Neural progenitor cell (in vitro differentiated cells): ENCODE data around the gene NMBR. TPM values are rescaled to one million over a fixed set of nuclear protein-coding genes. Genes with fewer than 3 reads are reported as not detected.

Source experiments
- DNase-seq: peaks from one replicate; pipeline ENCODE4 v3.0.0-alpha.2; 2016; ENCODE audit warnings: low spot score
- H2AFZ ChIP-seq: fragments of 200-600 bp; sonication (generic); replicated peaks from 2 replicates; pipeline ENCODE4 v1.6.1; 2016; ENCODE audit warnings: antibody characterized with exemption
- H3F3A ChIP-seq: fragments of 200-600 bp; sonication (generic); 2 replicates; pipeline ENCODE4 v1.6.1; 2016; ENCODE audit warnings: antibody characterized with exemption, low read depth
- H3K27ac ChIP-seq: fragments of 200-600 bp; sonication (generic); 2 replicates; pipeline ENCODE4 v1.5.1; 2016; ENCODE audit warnings: mild to moderate bottlenecking
- H3K27me3 ChIP-seq: fragments of 200-600 bp; sonication (generic); 2 replicates; pipeline ENCODE4 v1.6.1; 2016; ENCODE audit warnings: mild to moderate bottlenecking, moderate library complexity
- H3K36me3 ChIP-seq: fragments of 200-600 bp; sonication (generic); 2 replicates; pipeline ENCODE4 v1.5.1; 2016
- H3K4me1 ChIP-seq: fragments of 200-600 bp; sonication (generic); 2 replicates; pipeline ENCODE4 v1.6.1; 2016; ENCODE audit warnings: mixed run types
- H3K4me2 ChIP-seq: fragments of 200-600 bp; sonication (generic); 2 replicates; pipeline ENCODE4 v1.6.1; 2016
- H3K4me3 ChIP-seq: fragments of 200-600 bp; sonication (generic); 2 replicates; pipeline ENCODE4 v1.5.1; 2016
- H3K79me2 ChIP-seq: fragments of 200-600 bp; sonication (generic); 2 replicates; pipeline ENCODE4 v1.6.1; 2016; ENCODE audit warnings: low read depth
- H3K9ac ChIP-seq: fragments of 200-600 bp; sonication (generic); 2 replicates; pipeline ENCODE4 v1.6.1; 2016
- H3K9me3 ChIP-seq: fragments of 200-600 bp; sonication (generic); 2 replicates; pipeline ENCODE4 v1.5.1; 2016; ENCODE audit warnings: low read depth
- H4K20me1 ChIP-seq: fragments of 200-600 bp; sonication (generic); 2 replicates; pipeline ENCODE4 v1.6.1; 2016; ENCODE audit warnings: low read depth
- H3K27ac Mint-ChIP-seq: 3 replicates; pipeline ENCODE4 v1.8.0; 2021; ENCODE audit warnings: mixed read lengths
- H3K27me3 Mint-ChIP-seq: 2 replicates; pipeline ENCODE4 v1.8.0; 2022; ENCODE audit warnings: low read depth, mild to moderate bottlenecking, inconsistent platforms, moderate library complexity, mixed read lengths; ENCODE audit not compliant: insufficient read depth
- H3K36me3 Mint-ChIP-seq: 3 replicates; pipeline ENCODE4 v1.8.0; 2021; ENCODE audit warnings: mixed read lengths
- H3K4me1 Mint-ChIP-seq: 3 replicates; pipeline ENCODE4 v1.8.0; 2021; ENCODE audit warnings: mixed read lengths
- H3K4me3 Mint-ChIP-seq: 3 replicates; pipeline ENCODE4 v1.8.0; 2021; ENCODE audit warnings: mild to moderate bottlenecking, moderate library complexity, mixed read lengths
- H3K9me3 Mint-ChIP-seq: 3 replicates; pipeline ENCODE4 v1.8.0; 2020; ENCODE audit warnings: mixed read lengths
- EZH2 ChIP-seq: fragments of 200-600 bp; sonication (generic); IDR thresholded peaks from 2 replicates; pipeline ENCODE4 v1.6.1; 2017; ENCODE audit warnings: antibody characterized with exemption, mild to moderate bottlenecking, moderate library complexity
- EZH2phosphoT487 ChIP-seq: fragments of 200-600 bp; sonication (generic); IDR thresholded peaks from 2 replicates; pipeline ENCODE4 v1.6.1; 2017; ENCODE audit warnings: antibody characterized with exemption
- total RNA-seq: library from RNA; depleted of rRNA; stranded (reverse); fragments of >200 nt; gene quantifications from 2 replicates; pipeline ENCODE4 v1.2.3, GENCODE V29; 2015; ENCODE audit warnings: low replicate concordance
- TF ChIP-seq, protein P1 (sequence below): fragments of 200-600 bp; sonication (generic); IDR thresholded peaks from 2 replicates; pipeline ENCODE4 v1.5.1; 2017; ENCODE audit warnings: antibody characterized with exemption, mild to moderate bottlenecking

The NMBR gene
- total RNA-seq, 1 donor from 2014 or later, result not detected

DNA sequence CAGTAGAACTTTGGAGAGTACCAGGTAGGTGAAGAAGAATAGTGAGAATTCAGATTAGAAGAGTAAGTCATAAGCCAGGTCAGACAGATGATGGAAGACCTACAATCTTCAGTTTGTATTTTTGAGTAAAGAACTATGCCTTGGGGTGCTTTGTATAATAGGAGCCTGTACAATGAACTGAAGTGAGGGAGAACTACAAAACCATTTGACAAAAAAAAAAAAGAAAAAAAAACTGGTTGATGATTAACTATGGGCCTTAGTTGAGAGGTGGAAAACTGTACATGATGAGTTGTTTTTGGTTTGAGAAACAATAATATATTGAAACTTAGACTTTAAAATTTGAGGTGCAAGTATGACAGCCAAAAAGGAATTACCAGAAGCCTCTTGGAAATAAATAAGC lies 25.8 kb upstream of the NMBR start:
- Histone ChIP-seq H3K4me1 (no peaks in the 10 kb centered on the region), H3K9ac (no peak overlapping the region), H3K9me3 (no peaks in the 10 kb centered on the region), H3K79me2 (no peaks in the 10 kb centered on the region), H3K27ac (no peak overlapping the region), H3K36me3 (peaks cover 12% of the 10 kb centered on the region), H4K20me1 (no peaks in the 10 kb centered on the region), H3K4me3 (no peak overlapping the region), H3K4me2 (no peak overlapping the region), H2AFZ (no peak overlapping the region), H3K27me3 (no peaks in the 10 kb centered on the region), H3F3A (no peaks in the 10 kb centered on the region)
- Mint-ChIP-seq H3K9me3 (no peaks in the 10 kb centered on the region), H3K27ac (no peak overlapping the region), H3K27me3 (no peaks in the 10 kb centered on the region), H3K4me3 (no peak overlapping the region), H3K4me1 (no peaks in the 10 kb centered on the region), H3K36me3 (peaks cover 20% of the 10 kb centered on the region)
- no peak for DNase-seq
- TF ChIP-seq, protein P1, sequence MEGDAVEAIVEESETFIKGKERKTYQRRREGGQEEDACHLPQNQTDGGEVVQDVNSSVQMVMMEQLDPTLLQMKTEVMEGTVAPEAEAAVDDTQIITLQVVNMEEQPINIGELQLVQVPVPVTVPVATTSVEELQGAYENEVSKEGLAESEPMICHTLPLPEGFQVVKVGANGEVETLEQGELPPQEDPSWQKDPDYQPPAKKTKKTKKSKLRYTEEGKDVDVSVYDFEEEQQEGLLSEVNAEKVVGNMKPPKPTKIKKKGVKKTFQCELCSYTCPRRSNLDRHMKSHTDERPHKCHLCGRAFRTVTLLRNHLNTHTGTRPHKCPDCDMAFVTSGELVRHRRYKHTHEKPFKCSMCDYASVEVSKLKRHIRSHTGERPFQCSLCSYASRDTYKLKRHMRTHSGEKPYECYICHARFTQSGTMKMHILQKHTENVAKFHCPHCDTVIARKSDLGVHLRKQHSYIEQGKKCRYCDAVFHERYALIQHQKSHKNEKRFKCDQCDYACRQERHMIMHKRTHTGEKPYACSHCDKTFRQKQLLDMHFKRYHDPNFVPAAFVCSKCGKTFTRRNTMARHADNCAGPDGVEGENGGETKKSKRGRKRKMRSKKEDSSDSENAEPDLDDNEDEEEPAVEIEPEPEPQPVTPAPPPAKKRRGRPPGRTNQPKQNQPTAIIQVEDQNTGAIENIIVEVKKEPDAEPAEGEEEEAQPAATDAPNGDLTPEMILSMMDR, result no peak

DNA sequence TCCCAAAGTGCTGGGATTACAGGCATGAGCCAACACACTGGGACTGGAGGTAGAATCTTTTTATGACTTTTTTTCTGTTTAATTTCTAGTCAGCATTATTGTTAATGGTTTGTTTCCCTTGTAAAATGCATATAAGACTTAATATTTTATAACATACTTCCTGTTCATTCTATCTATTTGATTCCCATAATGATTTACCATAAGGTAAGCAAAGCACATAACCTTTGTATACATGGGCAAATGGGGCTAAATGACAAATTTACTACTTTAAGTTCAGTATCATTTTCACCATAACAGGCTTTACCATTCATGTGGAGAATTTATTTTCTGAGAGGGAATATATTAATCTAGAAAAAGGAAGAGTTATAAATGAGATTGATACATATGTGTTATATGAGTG lies 24.4 kb upstream of the NMBR start:
- Histone ChIP-seq H2AFZ (no peak overlapping the region), H3K27me3 (no peaks in the 10 kb centered on the region), H3K79me2 (no peaks in the 10 kb centered on the region), H3K9ac (no peak overlapping the region), H3K4me2 (no peak overlapping the region), H4K20me1 (no peaks in the 10 kb centered on the region), H3K36me3 (peaks cover 12% of the 10 kb centered on the region), H3K4me3 (no peak overlapping the region), H3F3A (no peaks in the 10 kb centered on the region), H3K27ac (no peak overlapping the region), H3K9me3 (no peaks in the 10 kb centered on the region), H3K4me1 (no peaks in the 10 kb centered on the region)
- Mint-ChIP-seq H3K27me3 (no peaks in the 10 kb centered on the region), H3K9me3 (no peaks in the 10 kb centered on the region), H3K4me3 (no peak overlapping the region), H3K36me3 (peaks cover 17% of the 10 kb centered on the region), H3K27ac (no peak overlapping the region), H3K4me1 (no peaks in the 10 kb centered on the region)
- TF ChIP-seq EZH2phosphoT487 (no peak), EZH2 (no peak)
- TF ChIP-seq, protein P1, result no peak
- DNase-seq, result no peak

DNA sequence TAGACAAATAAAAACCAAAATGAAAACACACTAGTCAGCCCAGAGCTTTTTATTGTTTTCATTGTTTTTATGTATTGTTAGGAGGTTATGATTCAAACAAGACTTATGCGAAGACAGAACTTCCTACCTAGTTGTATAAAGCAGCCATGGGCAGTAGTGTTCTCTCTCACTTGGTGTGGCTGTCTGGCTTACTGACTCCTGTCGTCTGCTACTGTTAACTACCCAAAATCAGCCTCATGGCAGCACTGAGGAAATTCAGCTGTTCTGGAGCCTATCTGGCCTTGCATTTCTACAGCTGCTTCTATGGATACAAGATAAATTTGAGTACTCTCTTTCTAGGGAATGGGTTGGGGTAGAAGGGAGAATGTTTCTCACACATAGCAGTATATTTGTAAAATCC lies 20.6 kb upstream of the NMBR start:
- Histone ChIP-seq H3K27ac (no peak overlapping the region), H3K9ac (no peak overlapping the region), H3F3A (no peaks in the 10 kb centered on the region), H3K4me2 (no peak overlapping the region), H3K4me3 (no peak overlapping the region), H3K79me2 (peaks cover 32% of the 10 kb centered on the region), H3K27me3 (no peaks in the 10 kb centered on the region), H3K4me1 (no peaks in the 10 kb centered on the region), H2AFZ (no peak overlapping the region), H3K9me3 (no peaks in the 10 kb centered on the region), H4K20me1 (peaks cover 11% of the 10 kb centered on the region), H3K36me3 (peaks cover 12% of the 10 kb centered on the region)
- DNase-seq, result no peak
- Mint-ChIP-seq H3K36me3 (peaks cover 5% of the 10 kb centered on the region), H3K4me3 (no peak overlapping the region), H3K4me1 (no peaks in the 10 kb centered on the region), H3K9me3 (no peaks in the 10 kb centered on the region), H3K27ac (no peak overlapping the region), H3K27me3 (no peaks in the 10 kb centered on the region)
- no peak for TF ChIP-seq EZH2phosphoT487
- no peak for TF ChIP-seq EZH2
- TF ChIP-seq, protein P1, result no peak

DNA sequence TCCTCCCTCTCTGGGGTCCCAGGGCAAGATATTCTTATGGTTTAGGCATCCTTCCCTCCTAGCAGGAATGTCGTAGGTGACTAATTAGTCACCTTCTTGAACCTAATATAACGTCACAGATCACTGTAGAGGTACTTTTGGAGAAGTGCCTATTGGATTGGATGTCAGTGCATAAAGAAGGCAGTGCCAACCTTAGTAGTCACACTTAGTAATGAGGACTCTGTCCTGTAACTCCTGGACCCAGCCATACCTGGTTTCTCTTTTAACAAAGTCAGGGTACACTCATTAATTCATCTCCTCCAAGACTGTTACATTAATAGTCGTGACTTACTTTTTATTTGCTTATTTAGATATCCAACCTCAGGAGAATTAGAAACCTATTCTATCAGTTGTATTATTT lies 20.1 kb upstream of the NMBR start:
- Histone ChIP-seq H3K36me3 (peaks cover 12% of the 10 kb centered on the region), H3K4me3 (no peak overlapping the region), H3K4me1 (no peaks in the 10 kb centered on the region), H2AFZ (no peak overlapping the region), H4K20me1 (peaks cover 13% of the 10 kb centered on the region), H3K4me2 (no peak overlapping the region), H3K9me3 (no peaks in the 10 kb centered on the region), H3K27ac (no peak overlapping the region), H3F3A (no peaks in the 10 kb centered on the region), H3K79me2 (peaks cover 36% of the 10 kb centered on the region), H3K27me3 (no peaks in the 10 kb centered on the region), H3K9ac (no peak overlapping the region)
- Mint-ChIP-seq H3K4me3 (no peak overlapping the region), H3K4me1 (no peaks in the 10 kb centered on the region), H3K27ac (no peak overlapping the region), H3K9me3 (no peaks in the 10 kb centered on the region), H3K27me3 (no peaks in the 10 kb centered on the region), H3K36me3 (peaks cover 3% of the 10 kb centered on the region)
- TF ChIP-seq EZH2, result no peak
- TF ChIP-seq, protein P1, result no peak
- TF ChIP-seq EZH2phosphoT487, result no peak
- DNase-seq, result no peak
